ENCODE results near the gene IQGAP3. TPM values are rescaled to one million over a fixed set of nuclear protein-coding genes. Genes with fewer than 3 reads are reported as not detected.

IQGAP3 gene
- total RNA-seq, 2 donors from 2014 or later, result 1.0 TPM; not detected in 1

GRCh38 chr1:156506450-156506849 lies 65.9 kb downstream of the IQGAP3 start:
- Histone ChIP-seq H3K4me1 (peaks cover 0 to 78% of the 10 kb centered on the region in 2 donors), H3K4me3 (peak overlapping the region in 1 of 2 donors; percentile 51)
- no peak for TF ChIP-seq CTCF (IDR thresholded peaks at IDR 0.05)

GRCh38 chr1:156505679-156506298 lies 66.6 kb downstream of the IQGAP3 start:
- no peaks in the 10 kb centered on the region for H3K9me3 ChIP-seq
- TF ChIP-seq CTCF (IDR thresholded peaks at IDR 0.05), result no peak
- H3K4me3 ChIP-seq, result peak overlapping the region in 1 of 2 donors; percentile 47
- no peak for DNase-seq (ENCODE audit: low spot score)
- H3K27me3 ChIP-seq, result no peaks in the 10 kb centered on the region
- peak overlapping the region; percentile 100 for H3K27ac ChIP-seq
- no peaks in the 10 kb centered on the region for H3K36me3 ChIP-seq
- H3K4me1 ChIP-seq, result peaks cover 0 to 73% of the 10 kb centered on the region in 2 donors

More at GRCh38 chr1:156506450-156506849, 65.9 kb downstream of the IQGAP3 start:
- Histone ChIP-seq H3K9me3 (no peaks in the 10 kb centered on the region), H3K27me3 (no peaks in the 10 kb centered on the region), H3K36me3 (no peaks in the 10 kb centered on the region), H3K27ac (peak overlapping the region; percentile 100)
- DNase-seq (ENCODE audit: low spot score), result no peak

GRCh38 chr1:156504821-156505678 lies 67.3 kb downstream of the IQGAP3 start:
- DNase-seq (ENCODE audit: low spot score), result peak; percentile 100
- Histone ChIP-seq H3K9me3 (no peaks in the 10 kb centered on the region), H3K4me3 (peak overlapping the region; percentile 35 to 47), H3K27me3 (no peaks in the 10 kb centered on the region), H3K27ac (peak overlapping the region; percentile 100), H3K36me3 (no peaks in the 10 kb centered on the region), H3K4me1 (peaks cover 0 to 65% of the 10 kb centered on the region in 2 donors)
- no peak for TF ChIP-seq CTCF (IDR thresholded peaks at IDR 0.05)

- Histone ChIP-seq H3K27me3 (no peaks in the 10 kb centered on the region), H3K27ac (peak overlapping the region; percentile 100), H3K4me1 (peaks cover 0 to 59% of the 10 kb centered on the region in 2 donors), H3K4me3 (peak overlapping the region; percentile 35 to 47), H3K36me3 (no peaks in the 10 kb centered on the region), H3K9me3 (no peaks in the 10 kb centered on the region)
- TF ChIP-seq CTCF (IDR thresholded peaks at IDR 0.05), result no peak
- DNase-seq (ENCODE audit: low spot score), result no peak
Observed at GRCh38 chr1:156504438-156504813, 67.9 kb downstream of the IQGAP3 start.

- DNase-seq (ENCODE audit: low spot score), result no peak
- H3K9me3 ChIP-seq, result no peaks in the 10 kb centered on the region
- no peaks in the 10 kb centered on the region for H3K36me3 ChIP-seq
- H3K4me1 ChIP-seq, result peaks cover 0 to 53% of the 10 kb centered on the region in 2 donors
- H3K4me3 ChIP-seq, result peak overlapping the region; percentile 30 to 39
- peak overlapping the region; percentile 100 for H3K27ac ChIP-seq
- no peaks in the 10 kb centered on the region for H3K27me3 ChIP-seq
- no peak for TF ChIP-seq CTCF (IDR thresholded peaks at IDR 0.05)
Observed at GRCh38 chr1:156503698-156504437, 68.5 kb downstream of the IQGAP3 start.
